BLaER1 (cell line): Measurements from ENCODE around the gene MCCD1.

Experiments
- H3K27ac ChIP-seq: shearing (Covaris generic); formaldehyde crosslinking; 2 replicates; pipeline ENCODE4 v1.8.1; 2022
- H3K27me3 ChIP-seq: shearing (Covaris generic); formaldehyde crosslinking; 2 replicates; pipeline ENCODE4 v1.8.1; 2022
- H3K36me3 ChIP-seq: shearing (Covaris generic); formaldehyde crosslinking; 2 replicates; pipeline ENCODE4 v1.8.1; 2022
- H3K4me1 ChIP-seq: shearing (Covaris generic); formaldehyde crosslinking; 2 replicates; pipeline ENCODE4 v1.8.1; 2022
- H3K4me2 ChIP-seq: shearing (Covaris generic); formaldehyde crosslinking; 2 replicates; pipeline ENCODE4 v1.8.1; 2022
- H3K4me3 ChIP-seq: shearing (Covaris generic); formaldehyde crosslinking; 2 replicates; pipeline ENCODE4 v1.8.1; 2022
- H3K9ac ChIP-seq: shearing (Covaris generic); formaldehyde crosslinking; 2 replicates; pipeline ENCODE4 v1.8.1; 2022
- H3K9me3 ChIP-seq: shearing (Covaris generic); formaldehyde crosslinking; 2 replicates; pipeline ENCODE4 v1.8.1; 2022
- H4K20me1 ChIP-seq: shearing (Covaris generic); formaldehyde crosslinking; 2 replicates; pipeline ENCODE4 v1.8.1; 2022
- Cebpa-rat ChIP-seq: shearing (Covaris generic); IDR thresholded peaks from 2 replicates; pipeline ENCODE4 v1.8.1; 2022

Gene MCCD1

DNA sequence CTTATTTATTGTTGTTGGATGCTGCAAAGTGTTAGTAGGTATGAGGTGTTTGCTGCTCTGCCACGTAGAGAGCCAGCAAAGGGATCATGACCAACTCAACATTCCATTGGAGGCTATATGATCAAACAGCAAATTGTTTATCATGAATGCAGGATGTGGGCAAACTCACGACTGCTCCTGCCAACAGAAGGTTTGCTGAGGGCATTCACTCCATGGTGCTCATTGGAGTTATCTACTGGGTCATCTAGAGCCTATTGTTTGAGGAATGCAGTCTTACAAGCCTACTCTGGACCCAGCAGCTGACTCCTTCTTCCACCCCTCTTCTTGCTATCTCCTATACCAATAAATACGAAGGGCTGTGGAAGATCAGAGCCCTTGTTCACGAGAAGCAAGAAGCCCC, 18.8 kb upstream of the MCCD1 start:
- Histone ChIP-seq H3K27ac (no peak overlapping the region), H3K27me3 (no peaks in the 10 kb centered on the region), H4K20me1 (peaks cover 30% of the 10 kb centered on the region), H3K9ac (no peak overlapping the region), H3K9me3 (no peaks in the 10 kb centered on the region), H3K4me1 (no peaks in the 10 kb centered on the region), H3K4me3 (no peak overlapping the region), H3K4me2 (no peak overlapping the region), H3K36me3 (peaks cover 75% of the 10 kb centered on the region)
- TF ChIP-seq Cebpa-rat, result no peak

DNA sequence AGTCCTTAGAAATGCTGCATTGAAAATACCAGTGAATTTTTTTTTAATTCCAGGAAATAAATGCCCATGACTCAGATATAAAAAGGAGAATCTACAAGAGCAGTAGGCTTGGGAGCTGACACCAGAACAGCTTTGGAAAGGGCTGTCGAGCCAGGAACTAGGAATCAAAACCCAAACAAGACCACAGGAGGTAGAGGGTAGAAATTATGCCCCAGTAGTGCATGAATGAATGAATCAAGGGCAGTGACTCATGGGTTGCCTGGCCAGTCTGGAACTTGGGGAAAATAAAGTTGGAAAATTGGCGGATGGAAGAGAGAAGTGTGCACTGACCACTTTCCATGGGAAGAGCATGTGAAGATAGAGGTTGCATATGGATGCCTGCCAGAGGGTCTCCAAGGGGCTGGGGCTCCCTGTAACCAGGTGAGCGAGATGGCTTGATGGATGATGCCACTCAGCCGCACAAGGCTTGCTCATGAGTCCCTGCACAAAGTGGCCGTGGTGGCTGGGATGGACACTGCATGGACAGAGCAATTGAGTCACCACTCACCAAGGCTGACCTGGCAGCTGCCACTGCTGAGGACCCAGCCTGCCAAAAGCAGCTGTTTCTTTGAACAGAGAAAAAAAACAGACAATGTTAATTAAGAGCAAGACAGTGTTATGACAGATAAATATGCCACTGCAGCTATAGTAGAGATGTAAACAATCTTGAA, 15.2 kb upstream of the MCCD1 start:
- Histone ChIP-seq H3K4me1 (no peaks in the 10 kb centered on the region), H3K36me3 (peaks cover 39% of the 10 kb centered on the region), H3K4me3 (no peak overlapping the region), H3K27me3 (no peaks in the 10 kb centered on the region), H3K27ac (no peak overlapping the region), H3K9ac (no peak overlapping the region), H3K4me2 (no peak overlapping the region), H4K20me1 (no peaks in the 10 kb centered on the region), H3K9me3 (no peaks in the 10 kb centered on the region)
- TF ChIP-seq Cebpa-rat, result no peak

DNA sequence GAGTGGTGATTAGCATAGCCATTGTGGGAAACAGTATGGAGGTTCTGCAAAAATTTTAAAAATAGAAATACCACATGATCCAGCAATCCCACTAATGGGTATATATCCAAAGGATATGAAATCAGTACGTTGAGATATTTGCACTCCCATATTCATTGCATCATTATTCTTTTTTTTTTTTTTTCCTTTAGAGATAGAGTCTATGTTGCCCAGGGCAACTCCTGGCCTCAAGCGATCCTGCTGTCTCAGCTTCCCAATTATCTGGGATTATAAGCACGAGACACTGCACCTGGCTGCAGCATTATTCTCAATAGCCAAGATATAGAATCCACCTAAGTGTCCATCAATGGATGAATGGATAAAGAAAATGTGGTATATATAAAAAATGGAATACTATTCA, 6.9 kb upstream of the MCCD1 start:
- Histone ChIP-seq H3K27me3 (no peaks in the 10 kb centered on the region), H3K4me3 (no peak overlapping the region), H3K36me3 (no peaks in the 10 kb centered on the region), H3K9ac (no peak overlapping the region), H3K27ac (no peak overlapping the region), H3K4me1 (no peaks in the 10 kb centered on the region), H3K9me3 (no peaks in the 10 kb centered on the region), H4K20me1 (no peaks in the 10 kb centered on the region), H3K4me2 (no peak overlapping the region)
- TF ChIP-seq Cebpa-rat, result no peak

DNA sequence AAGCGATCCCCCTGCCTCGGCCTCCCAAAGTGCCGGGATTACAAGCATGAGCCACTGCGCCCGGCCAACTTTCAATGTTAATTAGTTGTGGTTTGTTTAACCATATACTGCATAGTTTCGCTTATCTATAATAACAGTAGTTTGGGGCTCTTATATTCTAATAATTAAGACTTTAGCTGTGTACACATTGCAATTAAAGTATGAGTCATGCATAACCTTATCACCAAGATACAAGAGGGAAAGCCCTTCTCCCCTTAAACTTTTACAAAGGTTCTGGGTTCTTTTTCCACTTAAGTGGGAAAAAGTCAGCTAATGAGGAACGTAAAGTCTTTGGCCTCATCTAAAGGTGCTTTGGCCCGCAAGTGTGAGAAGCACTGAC, 3.2 kb upstream of the MCCD1 start:
- TF ChIP-seq Cebpa-rat, result no peak
- Histone ChIP-seq H3K9ac (no peak overlapping the region), H3K9me3 (no peaks in the 10 kb centered on the region), H4K20me1 (peaks cover 20% of the 10 kb centered on the region), H3K27me3 (no peaks in the 10 kb centered on the region), H3K36me3 (peaks cover 16% of the 10 kb centered on the region), H3K4me2 (no peak overlapping the region), H3K4me1 (no peaks in the 10 kb centered on the region), H3K4me3 (no peak overlapping the region), H3K27ac (no peak overlapping the region)

DNA sequence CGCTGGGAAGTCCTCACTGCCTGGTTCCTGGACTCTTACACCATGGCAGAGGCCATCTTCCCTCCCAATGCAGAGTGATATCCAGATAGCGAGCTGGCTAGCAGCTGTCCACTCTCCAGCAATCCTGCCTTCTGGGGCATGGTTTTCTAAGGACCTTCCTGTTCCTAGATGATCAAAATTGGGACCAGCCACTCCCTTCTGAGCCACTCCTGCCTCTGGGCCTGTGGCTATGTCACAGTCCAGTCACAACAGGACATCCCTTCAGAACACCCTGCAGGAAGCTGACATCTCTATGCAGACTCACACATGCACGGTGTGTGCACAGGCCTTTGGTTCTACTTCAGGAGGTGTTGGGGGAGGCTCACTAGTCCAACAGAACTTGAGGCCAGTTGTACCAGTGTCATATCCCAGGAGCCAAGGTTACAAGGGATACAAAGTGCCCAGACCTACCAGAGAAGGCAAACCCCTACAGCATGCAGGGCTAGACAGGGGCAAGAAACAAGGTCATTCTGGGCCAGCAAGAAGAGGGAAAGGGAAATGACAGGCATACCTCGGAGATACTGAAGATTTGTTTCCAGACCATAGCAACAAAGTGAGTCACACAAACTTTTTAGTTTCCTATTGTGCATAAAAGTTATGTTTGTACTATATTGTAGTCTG, 2.7 kb upstream of the MCCD1 start:
- Histone ChIP-seq H3K36me3 (peaks cover 21% of the 10 kb centered on the region), H3K4me2 (no peak overlapping the region), H3K27me3 (no peaks in the 10 kb centered on the region), H4K20me1 (peaks cover 26% of the 10 kb centered on the region), H3K4me1 (no peaks in the 10 kb centered on the region), H3K9ac (no peak overlapping the region), H3K27ac (no peak overlapping the region), H3K9me3 (no peaks in the 10 kb centered on the region), H3K4me3 (no peak overlapping the region)
- no peak for TF ChIP-seq Cebpa-rat

DNA sequence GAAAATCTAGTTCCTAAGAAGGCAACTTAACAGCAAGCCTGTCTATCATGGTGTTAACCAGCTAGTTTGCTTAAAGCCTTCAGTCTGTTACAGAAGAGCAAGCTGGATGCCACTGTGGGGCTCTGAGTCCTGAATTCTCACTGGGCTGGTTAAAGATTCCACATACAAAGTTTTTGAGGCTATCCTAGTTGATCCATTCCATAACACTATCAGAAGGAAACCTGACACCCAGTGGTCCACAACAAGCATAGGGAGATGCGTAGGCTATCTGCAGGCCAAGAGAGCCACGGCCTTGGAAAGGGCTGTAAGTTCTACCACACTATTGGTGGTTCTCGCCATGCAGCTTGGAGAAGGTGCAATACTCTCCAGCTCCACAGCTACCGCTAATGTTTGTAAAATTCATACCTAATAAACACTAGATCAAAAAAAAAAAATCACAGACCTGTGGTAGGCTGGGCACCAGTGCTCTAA, 420 bp upstream of the MCCD1 start:
- Histone ChIP-seq H3K27ac (no peak overlapping the region), H3K27me3 (no peaks in the 10 kb centered on the region), H3K9me3 (no peaks in the 10 kb centered on the region), H4K20me1 (peaks cover 48% of the 10 kb centered on the region), H3K36me3 (peaks cover 43% of the 10 kb centered on the region), H3K9ac (no peak overlapping the region), H3K4me1 (no peaks in the 10 kb centered on the region), H3K4me3 (no peak overlapping the region), H3K4me2 (no peak overlapping the region)
- TF ChIP-seq Cebpa-rat, result no peak

DNA sequence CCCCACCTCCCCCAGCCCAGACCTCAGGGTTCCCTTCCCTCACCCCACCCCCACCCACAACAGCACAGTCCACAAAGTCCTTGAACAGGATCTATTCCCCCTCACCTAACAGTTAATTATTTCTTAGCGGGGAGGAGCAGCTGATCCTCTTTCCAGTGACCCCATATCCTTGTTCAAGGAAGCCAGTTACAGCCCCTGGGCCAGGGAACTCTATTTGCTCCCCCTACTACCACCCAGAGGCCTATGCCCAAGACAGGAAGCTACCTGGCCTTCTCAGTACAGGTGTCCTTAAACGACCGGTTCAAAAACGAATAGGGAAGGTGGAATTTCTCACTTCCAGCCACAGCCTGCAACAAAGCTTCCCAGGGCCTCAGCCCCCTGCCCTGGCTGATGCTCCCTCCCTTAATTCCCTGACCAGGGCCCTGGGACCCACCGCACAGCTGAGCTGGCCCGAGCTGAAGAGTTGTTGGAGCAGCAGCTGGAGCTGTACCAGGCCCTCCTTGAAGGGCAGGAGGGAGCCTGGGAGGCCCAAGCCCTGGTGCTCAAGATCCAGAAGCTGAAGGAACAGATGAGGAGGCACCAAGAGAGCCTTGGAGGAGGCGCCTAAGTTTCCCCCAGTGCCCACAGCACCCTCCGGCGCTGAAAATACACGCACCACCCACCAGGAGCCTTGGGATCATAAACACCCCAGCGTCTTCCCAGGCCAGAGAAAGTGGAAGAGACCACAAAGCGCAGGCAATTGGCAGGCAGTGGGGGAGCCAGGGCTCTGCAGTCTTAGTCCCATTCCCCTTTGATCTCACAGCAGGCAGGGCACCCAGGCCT, 778 bp downstream of the MCCD1 start:
- H3K27ac ChIP-seq, result no peak overlapping the region
- no peaks in the 10 kb centered on the region for H3K27me3 ChIP-seq
- H3K9ac ChIP-seq, result no peak overlapping the region

DNA sequence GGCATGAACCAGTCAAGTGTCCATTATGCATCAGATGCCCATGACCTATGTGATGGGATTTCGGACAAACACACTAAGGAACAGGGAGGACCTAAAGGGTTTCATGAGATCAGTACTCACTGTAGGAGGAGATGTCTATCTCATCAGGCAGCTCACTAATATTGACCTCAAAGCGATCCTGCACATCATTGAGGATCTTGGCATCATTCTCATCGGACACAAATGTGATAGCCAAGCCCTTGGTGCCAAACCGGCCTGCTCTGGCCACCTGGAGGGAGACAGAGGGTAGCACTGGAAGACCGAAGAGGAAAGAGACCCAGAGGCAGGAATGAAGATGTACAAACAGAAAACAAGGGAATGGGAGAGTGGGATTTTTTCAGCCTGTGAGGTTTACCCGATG, 1.9 kb downstream of the MCCD1 start:
- no peak overlapping the region for H3K4me2 ChIP-seq
- H3K27me3 ChIP-seq, result no peaks in the 10 kb centered on the region
- no peak for TF ChIP-seq Cebpa-rat
- peaks cover 66% of the 10 kb centered on the region for H3K36me3 ChIP-seq
- no peaks in the 10 kb centered on the region for H3K4me1 ChIP-seq
- H3K4me3 ChIP-seq, result no peak overlapping the region
- H3K9me3 ChIP-seq, result no peaks in the 10 kb centered on the region
- H4K20me1 ChIP-seq, result peaks cover 71% of the 10 kb centered on the region
- H3K9ac ChIP-seq, result no peak overlapping the region
- H3K27ac ChIP-seq, result no peak overlapping the region

More for the DNA sequence above, 778 bp downstream of the MCCD1 start:
- H3K4me1 ChIP-seq, result no peaks in the 10 kb centered on the region
- H3K4me3 ChIP-seq, result no peak overlapping the region
- TF ChIP-seq Cebpa-rat, result no peak
- H3K4me2 ChIP-seq, result no peak overlapping the region
- peaks cover 55% of the 10 kb centered on the region for H3K36me3 ChIP-seq
- peaks cover 60% of the 10 kb centered on the region for H4K20me1 ChIP-seq
- H3K9me3 ChIP-seq, result no peaks in the 10 kb centered on the region

DNA sequence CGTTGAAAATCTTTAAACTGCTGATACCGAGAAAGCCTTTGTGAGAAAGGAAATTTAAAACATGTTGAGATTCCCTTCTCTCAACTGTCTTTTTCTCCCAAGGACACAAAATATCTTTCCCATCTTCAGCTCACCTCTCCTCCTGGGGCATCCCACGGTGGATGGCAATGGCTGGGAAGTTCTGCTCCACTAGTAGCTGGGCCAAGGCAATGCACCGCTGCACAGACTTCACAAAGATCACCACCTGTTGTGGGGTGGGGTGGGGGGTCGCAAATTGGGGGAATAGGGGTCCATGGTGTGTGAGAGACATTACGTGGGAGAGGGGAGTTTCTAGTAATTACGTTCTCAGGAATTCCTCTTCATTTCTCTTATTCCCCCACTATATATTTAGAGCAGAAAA, 2.4 kb downstream of the MCCD1 start:
- Histone ChIP-seq H3K9ac (no peak overlapping the region), H4K20me1 (peaks cover 76% of the 10 kb centered on the region), H3K4me3 (no peak overlapping the region), H3K27ac (no peak overlapping the region), H3K4me1 (no peaks in the 10 kb centered on the region), H3K36me3 (peaks cover 71% of the 10 kb centered on the region), H3K27me3 (no peaks in the 10 kb centered on the region), H3K9me3 (no peaks in the 10 kb centered on the region), H3K4me2 (no peak overlapping the region)
- no peak for TF ChIP-seq Cebpa-rat
